ENCODE data around the gene FAH. TPM values are rescaled to one million over a fixed set of nuclear protein-coding genes. Genes with fewer than 3 reads are reported as not detected.

Gene FAH
- total RNA-seq, 2 donors from 2014 or later = 66.3 to 87.7 TPM

Other genes with a start within 250 kb of the FAH start
- 10 to 100 TPM; 32.7 to 77.0 TPM for gene BCL2A1, start 181.8 kb upstream of the FAH start, total RNA-seq
- 10 to 100 TPM; 26.2 to 35.2 TPM for gene ZFAND6, start 93.3 kb upstream of the FAH start, total RNA-seq
- gene CTXND1, start 99.2 kb downstream of the FAH start, total RNA-seq = not detected

All from activated T-helper 17 cell treated with anti-CD3 and anti-CD28 coated beads, Interleukin-2, amount 50 U/mL, for 72 hours (primary cell).